ENCODE measurements around the gene DENND1A. TPM values are rescaled to one million over a fixed set of nuclear protein-coding genes. Genes with fewer than 3 reads are reported as not detected.

The DENND1A gene
- total RNA-seq, 1 experiment from 2014 or later: 13.0 TPM

- no TSS peak for BruUV-seq (replicated peaks)
- DNase-seq: no peak
- Mint-ChIP-seq H3K27ac (ENCODE audit: unreplicated experiment) (no peak overlapping the region), H3K36me3 (ENCODE audit: insufficient read depth, unreplicated experiment) (peaks cover 5% of the 10 kb centered on the region), H3K9me3 (ENCODE audit: low read depth, unreplicated experiment) (peaks cover 14% of the 10 kb centered on the region), H3K27me3 (ENCODE audit: unreplicated experiment) (no peaks in the 10 kb centered on the region), H3K4me1 (ENCODE audit: low read depth, unreplicated experiment) (no peaks in the 10 kb centered on the region), H3K4me3 (ENCODE audit: low read depth, unreplicated experiment) (no peak overlapping the region)
- intact Hi-C loops (cut with micrococcal nuclease; ENCODE audit: unreplicated experiment): no loop called here
- CTCF ChIA-PET: no interaction called here
- TF ChIP-seq, protein P1, sequence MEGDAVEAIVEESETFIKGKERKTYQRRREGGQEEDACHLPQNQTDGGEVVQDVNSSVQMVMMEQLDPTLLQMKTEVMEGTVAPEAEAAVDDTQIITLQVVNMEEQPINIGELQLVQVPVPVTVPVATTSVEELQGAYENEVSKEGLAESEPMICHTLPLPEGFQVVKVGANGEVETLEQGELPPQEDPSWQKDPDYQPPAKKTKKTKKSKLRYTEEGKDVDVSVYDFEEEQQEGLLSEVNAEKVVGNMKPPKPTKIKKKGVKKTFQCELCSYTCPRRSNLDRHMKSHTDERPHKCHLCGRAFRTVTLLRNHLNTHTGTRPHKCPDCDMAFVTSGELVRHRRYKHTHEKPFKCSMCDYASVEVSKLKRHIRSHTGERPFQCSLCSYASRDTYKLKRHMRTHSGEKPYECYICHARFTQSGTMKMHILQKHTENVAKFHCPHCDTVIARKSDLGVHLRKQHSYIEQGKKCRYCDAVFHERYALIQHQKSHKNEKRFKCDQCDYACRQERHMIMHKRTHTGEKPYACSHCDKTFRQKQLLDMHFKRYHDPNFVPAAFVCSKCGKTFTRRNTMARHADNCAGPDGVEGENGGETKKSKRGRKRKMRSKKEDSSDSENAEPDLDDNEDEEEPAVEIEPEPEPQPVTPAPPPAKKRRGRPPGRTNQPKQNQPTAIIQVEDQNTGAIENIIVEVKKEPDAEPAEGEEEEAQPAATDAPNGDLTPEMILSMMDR (IDR thresholded peaks at IDR 0.05; ENCODE audit: unreplicated experiment): no peak
These were observed 253.1 kb downstream of the DENND1A start for GRCh38 chr9:123676869-123677268.

DNA sequence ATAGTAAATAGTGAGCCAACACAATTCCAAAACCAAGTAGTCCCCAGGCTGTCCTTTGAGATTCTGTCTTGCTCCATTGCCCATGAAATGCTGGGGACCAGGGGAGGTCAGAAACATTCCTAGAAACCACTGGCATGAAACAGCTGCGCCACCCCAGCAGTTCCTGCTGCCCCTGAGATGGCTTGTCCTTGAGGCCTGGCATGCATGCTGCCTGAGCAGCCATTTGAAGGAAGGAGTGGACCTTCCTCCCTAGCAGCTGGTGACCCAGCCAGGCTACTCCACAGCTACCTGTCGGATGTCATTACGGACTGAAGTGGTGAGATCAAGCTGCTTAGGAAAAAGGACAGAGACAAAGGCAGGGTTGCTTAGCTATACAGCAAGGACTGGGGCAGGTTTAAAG lies 260.6 kb downstream of the DENND1A start:
- Mint-ChIP-seq H3K4me3 (ENCODE audit: low read depth, unreplicated experiment) (no peak overlapping the region), H3K9me3 (ENCODE audit: low read depth, unreplicated experiment) (peaks cover 9% of the 10 kb centered on the region), H3K4me1 (ENCODE audit: low read depth, unreplicated experiment) (no peaks in the 10 kb centered on the region), H3K27ac (ENCODE audit: unreplicated experiment) (no peak overlapping the region), H3K36me3 (ENCODE audit: insufficient read depth, unreplicated experiment) (no peaks in the 10 kb centered on the region), H3K27me3 (ENCODE audit: unreplicated experiment) (no peaks in the 10 kb centered on the region)
- intact Hi-C loops (cut with micrococcal nuclease; ENCODE audit: unreplicated experiment): no loop called here
- CTCF ChIA-PET: no interaction called here
- no TSS peak for BruUV-seq (replicated peaks)
- DNase-seq: no peak
- TF ChIP-seq, protein P1 (IDR thresholded peaks at IDR 0.05; ENCODE audit: unreplicated experiment): no peak

GRCh38 chr9:123663529-123663928 lies 266.4 kb downstream of the DENND1A start:
- no peaks in the 10 kb centered on the region for H3K36me3 Mint-ChIP-seq (ENCODE audit: insufficient read depth, unreplicated experiment)
- no peaks in the 10 kb centered on the region for H3K4me1 Mint-ChIP-seq (ENCODE audit: low read depth, unreplicated experiment)
- no TSS peak for BruUV-seq (replicated peaks)
- intact Hi-C loops (cut with micrococcal nuclease; ENCODE audit: unreplicated experiment): no loop called here
- H3K9me3 Mint-ChIP-seq (ENCODE audit: low read depth, unreplicated experiment): peaks cover 9% of the 10 kb centered on the region
- H3K27me3 Mint-ChIP-seq (ENCODE audit: unreplicated experiment): no peaks in the 10 kb centered on the region
- CTCF ChIA-PET: no interaction called here
- TF ChIP-seq, protein P1 (IDR thresholded peaks at IDR 0.05; ENCODE audit: unreplicated experiment): no peak
- no peak overlapping the region for H3K4me3 Mint-ChIP-seq (ENCODE audit: low read depth, unreplicated experiment)
- no peak for DNase-seq
- H3K27ac Mint-ChIP-seq (ENCODE audit: unreplicated experiment): no peak overlapping the region

DNA sequence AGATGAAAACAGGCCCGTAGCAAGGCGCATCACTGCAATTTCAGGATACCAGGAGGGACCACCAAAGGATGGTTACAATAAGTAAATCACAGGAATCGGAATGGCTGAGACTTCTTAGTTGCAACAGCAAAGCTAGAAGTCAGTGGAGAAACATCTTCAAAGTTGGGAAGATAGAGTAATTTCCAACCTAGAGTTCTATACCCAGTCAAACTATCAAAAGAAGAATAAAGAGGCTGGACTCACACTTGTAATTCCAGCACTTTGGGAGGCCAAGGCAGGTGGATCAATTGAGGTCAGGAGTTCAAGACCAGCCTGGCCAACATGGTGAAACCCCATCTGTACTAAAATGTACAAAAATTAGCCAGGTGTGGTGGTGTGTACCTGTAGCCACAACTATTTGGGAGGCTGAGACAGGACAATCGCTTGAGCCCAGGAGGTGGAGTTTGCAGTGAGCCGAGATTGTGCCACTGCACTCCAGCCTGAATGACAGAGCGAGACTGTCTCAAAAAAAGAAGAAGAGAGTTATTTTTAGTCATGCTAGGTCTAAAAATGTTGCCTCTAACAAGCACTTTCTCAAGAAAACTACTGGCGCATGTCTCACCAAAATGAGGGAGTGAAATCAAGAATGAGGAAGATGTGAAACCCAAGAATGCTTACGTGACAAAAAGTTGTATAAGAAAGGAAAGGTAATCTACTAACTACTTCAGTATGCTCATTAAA lies 267.7 kb downstream of the DENND1A start:
- H3K36me3 Mint-ChIP-seq (ENCODE audit: insufficient read depth, unreplicated experiment): no peaks in the 10 kb centered on the region
- H3K27me3 Mint-ChIP-seq (ENCODE audit: unreplicated experiment): no peaks in the 10 kb centered on the region
- H3K4me1 Mint-ChIP-seq (ENCODE audit: low read depth, unreplicated experiment): no peaks in the 10 kb centered on the region
- BruUV-seq (replicated peaks): no TSS peak
- TF ChIP-seq, protein P1 (IDR thresholded peaks at IDR 0.05; ENCODE audit: unreplicated experiment): no peak
- no peak overlapping the region for H3K27ac Mint-ChIP-seq (ENCODE audit: unreplicated experiment)
- intact Hi-C loops (cut with micrococcal nuclease; ENCODE audit: unreplicated experiment): no loop called here
- H3K4me3 Mint-ChIP-seq (ENCODE audit: low read depth, unreplicated experiment): no peak overlapping the region
- CTCF ChIA-PET: no interaction called here
- DNase-seq: no peak
- H3K9me3 Mint-ChIP-seq (ENCODE audit: low read depth, unreplicated experiment): peaks cover 9% of the 10 kb centered on the region

Data from Calu3 (cell line).